GM10266 (cell line): Measurements from ENCODE around the gene BTBD9.

Experiments
- DNase-seq: peaks from one replicate; pipeline ENCODE4 v3.0.0; 2012; ENCODE audit errors: extremely low spot score
- TF ChIP-seq, protein P1 (sequence below): IDR thresholded peaks from 2 replicates; pipeline ENCODE4 v1.5.1; 2012; ENCODE audit warnings: mild to moderate bottlenecking, low read depth; ENCODE audit not compliant: control insufficient read depth, insufficient read depth; ENCODE audit errors: missing control alignments

Gene BTBD9

DNA sequence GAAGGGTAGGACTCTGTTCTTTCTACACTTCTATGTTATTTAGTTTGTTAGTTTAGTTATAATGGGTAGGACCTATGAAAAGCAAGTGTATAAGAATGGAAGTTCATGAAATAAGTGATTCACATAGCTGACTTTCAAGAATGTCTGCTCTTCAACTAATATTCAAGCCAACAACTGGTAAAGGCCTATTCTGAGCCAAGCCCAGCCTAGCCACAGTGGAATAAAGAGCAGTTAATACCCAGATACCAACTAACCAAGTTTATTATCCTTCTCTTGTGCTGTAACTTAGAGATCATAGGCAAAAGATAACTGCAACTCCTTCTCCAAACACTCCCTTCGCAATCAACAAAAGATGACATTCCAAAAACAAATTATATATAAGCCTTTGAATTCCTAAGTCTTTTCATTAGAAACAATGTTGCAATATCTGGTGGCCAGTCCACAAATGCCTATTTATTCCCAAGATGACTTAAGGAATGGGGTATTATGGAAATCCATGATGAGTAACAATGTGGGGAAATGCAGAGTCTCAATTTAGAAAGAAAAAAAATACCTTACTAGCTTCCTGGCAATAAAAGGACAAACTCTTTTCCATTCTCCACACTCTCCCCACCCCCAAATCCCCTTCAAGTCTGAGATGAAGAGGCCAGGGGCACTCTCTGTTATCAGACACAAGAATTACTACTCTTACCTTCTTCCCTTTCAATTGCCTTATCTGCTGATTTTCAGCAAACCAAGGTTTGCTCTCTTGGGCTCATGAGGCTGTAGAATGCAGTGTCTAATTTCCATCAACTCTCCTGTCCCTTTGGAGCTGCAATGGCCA lies 27.4 kb downstream of the BTBD9 start:
- DNase-seq = no peak
- TF ChIP-seq, protein P1, sequence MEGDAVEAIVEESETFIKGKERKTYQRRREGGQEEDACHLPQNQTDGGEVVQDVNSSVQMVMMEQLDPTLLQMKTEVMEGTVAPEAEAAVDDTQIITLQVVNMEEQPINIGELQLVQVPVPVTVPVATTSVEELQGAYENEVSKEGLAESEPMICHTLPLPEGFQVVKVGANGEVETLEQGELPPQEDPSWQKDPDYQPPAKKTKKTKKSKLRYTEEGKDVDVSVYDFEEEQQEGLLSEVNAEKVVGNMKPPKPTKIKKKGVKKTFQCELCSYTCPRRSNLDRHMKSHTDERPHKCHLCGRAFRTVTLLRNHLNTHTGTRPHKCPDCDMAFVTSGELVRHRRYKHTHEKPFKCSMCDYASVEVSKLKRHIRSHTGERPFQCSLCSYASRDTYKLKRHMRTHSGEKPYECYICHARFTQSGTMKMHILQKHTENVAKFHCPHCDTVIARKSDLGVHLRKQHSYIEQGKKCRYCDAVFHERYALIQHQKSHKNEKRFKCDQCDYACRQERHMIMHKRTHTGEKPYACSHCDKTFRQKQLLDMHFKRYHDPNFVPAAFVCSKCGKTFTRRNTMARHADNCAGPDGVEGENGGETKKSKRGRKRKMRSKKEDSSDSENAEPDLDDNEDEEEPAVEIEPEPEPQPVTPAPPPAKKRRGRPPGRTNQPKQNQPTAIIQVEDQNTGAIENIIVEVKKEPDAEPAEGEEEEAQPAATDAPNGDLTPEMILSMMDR = no peak

DNA sequence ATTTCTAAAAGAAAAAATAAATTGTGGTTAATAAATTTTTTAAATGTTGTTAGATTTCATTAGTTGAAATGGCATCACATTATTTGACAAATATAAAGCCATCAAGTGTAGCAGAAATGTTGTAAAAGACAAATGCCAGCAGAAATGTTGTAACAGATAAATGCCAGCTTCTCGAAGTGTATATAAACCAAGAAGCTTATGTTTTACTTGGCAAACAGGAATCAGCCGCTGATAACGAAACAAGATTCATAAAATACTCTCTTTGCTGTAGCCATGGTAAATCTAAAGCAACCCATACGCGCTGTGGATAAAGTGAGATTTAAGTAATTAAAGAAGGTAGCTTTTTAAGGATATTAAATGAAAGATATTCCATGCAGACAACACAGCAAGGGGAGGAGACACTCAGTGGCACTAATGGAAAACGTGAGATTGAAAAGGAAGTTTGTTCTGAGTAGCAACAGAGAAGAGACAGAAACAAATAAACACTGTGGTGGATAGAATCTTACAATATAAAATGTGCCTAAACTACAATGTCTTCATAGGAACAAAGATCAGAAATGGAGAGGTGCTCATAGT lies 29.6 kb downstream of the BTBD9 start:
- TF ChIP-seq, protein P1 = no peak

DNA sequence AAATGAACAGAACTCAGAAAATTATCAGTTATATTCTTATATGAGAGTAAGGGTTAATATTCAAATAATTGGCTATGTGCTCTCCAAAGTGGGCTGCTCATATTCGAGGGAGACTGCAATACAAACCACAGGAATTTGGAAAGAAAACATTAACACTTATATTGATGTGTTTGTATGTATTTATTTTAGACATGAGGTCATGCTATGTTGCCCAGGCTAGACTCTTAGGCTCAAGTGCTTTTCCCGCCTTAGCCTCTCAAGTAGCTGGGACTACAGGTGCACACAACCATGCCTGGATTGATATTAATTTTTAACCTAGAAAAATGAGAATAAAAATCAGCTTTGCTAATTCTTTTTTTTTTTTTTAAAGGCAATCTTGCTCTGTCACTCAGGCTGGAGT lies 35.0 kb downstream of the BTBD9 start:
- TF ChIP-seq, protein P1 = no peak
- no peak for DNase-seq

More for the DNA sequence above, 29.6 kb downstream of the BTBD9 start:
- DNase-seq = no peak

DNA sequence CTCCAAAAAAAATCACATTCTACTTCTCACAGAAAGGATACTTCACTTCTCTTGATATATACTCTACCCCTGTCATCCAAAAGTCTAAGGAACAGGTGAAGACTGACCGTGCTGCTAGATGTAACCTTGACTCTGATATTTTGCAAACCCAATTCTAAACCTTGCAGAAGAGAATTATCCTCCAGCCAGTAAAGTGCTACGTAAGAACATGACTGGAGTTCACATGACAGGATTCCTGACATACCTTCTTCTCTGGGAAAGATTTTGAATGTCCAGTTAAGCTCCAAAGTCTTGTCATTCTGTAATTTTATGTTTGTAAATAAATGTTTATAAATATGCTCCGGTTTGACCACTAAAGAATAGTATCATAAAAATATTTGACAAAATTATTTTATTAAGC lies 35.8 kb downstream of the BTBD9 start:
- no peak for DNase-seq
- TF ChIP-seq, protein P1 = no peak

DNA sequence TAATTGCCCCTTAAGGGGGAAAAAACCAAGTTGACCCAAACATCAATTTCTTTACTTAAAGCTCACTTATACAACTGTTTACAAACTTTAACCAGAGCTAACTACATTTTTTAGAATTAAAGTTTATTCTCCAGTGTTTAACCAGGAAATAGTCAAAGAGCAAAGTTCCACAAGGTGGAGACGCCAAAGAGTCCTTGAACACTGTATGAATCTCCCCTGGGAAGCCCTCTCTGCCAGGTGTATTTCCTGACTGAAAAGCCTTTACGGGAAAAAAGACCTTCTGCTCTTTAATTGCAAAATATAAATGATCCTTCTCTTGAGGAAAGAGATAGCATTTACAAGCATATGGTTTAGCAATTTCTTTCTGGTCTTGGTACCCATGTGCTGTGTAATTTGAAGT lies 36.2 kb downstream of the BTBD9 start:
- TF ChIP-seq, protein P1 = no peak
- no peak for DNase-seq

DNA sequence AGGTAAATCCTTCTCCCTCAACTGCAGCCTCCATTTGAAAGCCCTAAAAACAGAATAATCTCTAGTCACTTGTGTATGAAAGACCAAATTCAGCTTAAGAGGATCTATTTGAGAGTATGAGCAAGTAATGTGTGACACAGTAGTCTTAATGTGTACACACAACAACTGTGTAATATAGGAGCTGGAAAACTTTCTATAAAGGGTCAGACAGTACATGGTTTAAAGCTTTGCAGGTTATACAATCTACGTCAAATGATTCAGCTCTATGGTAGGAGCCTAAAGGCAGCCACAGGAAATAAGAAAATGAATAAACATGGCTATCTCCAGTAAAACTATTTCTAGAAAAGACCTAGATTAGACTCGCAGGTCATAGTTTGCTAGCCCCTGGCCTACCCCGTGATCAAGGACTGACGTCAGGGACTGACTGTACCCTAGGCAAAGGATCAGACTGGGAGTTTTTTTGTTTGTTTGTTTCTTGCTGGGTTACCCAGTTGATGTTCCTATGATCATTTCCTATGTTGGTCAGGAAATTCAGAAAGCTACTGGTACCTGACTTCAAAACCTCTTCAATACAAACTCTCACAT lies 39.7 kb downstream of the BTBD9 start:
- no peak for DNase-seq
- TF ChIP-seq, protein P1 = no peak

DNA sequence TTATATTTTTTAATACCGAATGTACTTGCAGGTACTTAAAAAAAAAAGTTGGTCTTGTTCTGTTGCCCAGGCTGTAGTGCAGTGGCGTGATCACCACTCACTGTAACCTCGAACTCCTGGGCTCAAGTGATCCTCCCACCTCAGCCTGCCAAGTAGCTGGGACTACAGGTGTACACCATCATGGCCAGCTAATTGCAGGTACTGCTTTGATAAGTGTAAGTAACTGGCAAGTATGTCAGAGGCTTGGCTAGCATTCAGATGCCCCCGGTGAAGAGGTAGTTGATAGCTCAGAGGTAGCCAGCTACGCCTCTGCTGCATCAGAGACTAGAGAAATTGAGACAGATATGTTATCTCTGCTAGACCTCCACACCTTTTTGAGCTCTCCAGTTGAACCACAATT lies 40.5 kb downstream of the BTBD9 start:
- DNase-seq = no peak
- TF ChIP-seq, protein P1 = no peak
